ENCODE data around the gene MTG1. TPM values are rescaled to one million over a fixed set of nuclear protein-coding genes. Genes with fewer than 3 reads are reported as not detected.

Gene MTG1
- polyA plus RNA-seq, 3 donors, result 13.0 to 45.8 (median 17.1) TPM

DNA sequence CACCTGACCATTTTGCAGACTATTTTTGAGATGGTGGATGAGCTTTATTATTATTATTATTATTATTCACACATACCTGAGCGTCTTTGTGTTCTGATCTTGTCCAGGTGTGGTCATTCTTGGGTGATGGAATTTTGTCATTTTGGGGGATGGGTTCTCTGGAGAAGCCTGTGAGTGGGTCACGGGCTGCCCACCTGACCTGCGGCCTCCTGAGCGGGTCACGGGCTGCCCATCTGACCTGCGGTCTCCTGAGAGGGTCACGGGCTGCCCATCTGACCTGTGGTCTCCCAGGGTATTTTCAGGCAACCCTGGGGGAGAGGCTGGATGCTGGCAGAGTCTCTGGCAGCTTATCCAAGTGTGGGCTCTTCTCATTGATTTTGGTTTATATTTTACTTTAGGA lies 67.1 kb downstream of the MTG1 start:
- 97% methylated on average over 5 of the region's 7 CpGs for WGBS (ENCODE audit: insufficient coverage)
- Histone ChIP-seq H3K27me3 (ENCODE audit: control insufficient read depth in 2 of 2, insufficient read depth in 2 of 2, low read length in 2 of 2) (peaks cover 0 to 2% of the 10 kb centered on the region in 2 donors), H2AFZ (ENCODE audit: insufficient read depth, low read depth, low read length, poor library complexity, severe bottlenecking) (no peak overlapping the region), H3K4me1 (ENCODE audit: control insufficient read depth in 1 of 2, insufficient read depth in 2 of 2, low read length in 2 of 2) (no peaks in the 10 kb centered on the region), H3K9ac (ENCODE audit: insufficient read depth, low read length, poor library complexity, severe bottlenecking) (no peak overlapping the region), H3K27ac (ENCODE audit: low read depth in 1 of 2, low read length in 2 of 2) (no peak overlapping the region), H3K4me3 (replicated peaks in 1 of 3; ENCODE audit: low read depth in 2 of 3, low read length in 3 of 3) (no peak overlapping the region), H4K20me1 (ENCODE audit: insufficient read depth, low read length) (no peaks in the 10 kb centered on the region), H3K79me2 (ENCODE audit: insufficient read depth, low read length) (no peaks in the 10 kb centered on the region), H3K9me3 (replicated peaks in 1 of 2; ENCODE audit: control insufficient read depth in 1 of 2, insufficient read depth in 1 of 2, low read length in 2 of 2) (peaks cover 0 to 3% of the 10 kb centered on the region in 2 donors), H3K4me2 (replicated peaks; ENCODE audit: extremely low read depth, low read length, poor library complexity, severe bottlenecking) (no peak overlapping the region), H3K36me3 (replicated peaks in 1 of 2; ENCODE audit: control insufficient read depth in 1 of 2, insufficient read depth in 2 of 2, low read length in 2 of 2) (no peaks in the 10 kb centered on the region)
- H3K27me3 Mint-ChIP-seq (ENCODE audit: low read depth in 3 of 3), result peaks cover 1 to 11% (median 7%) of the 10 kb centered on the region in 3 donors
- TF ChIP-seq, protein P1, sequence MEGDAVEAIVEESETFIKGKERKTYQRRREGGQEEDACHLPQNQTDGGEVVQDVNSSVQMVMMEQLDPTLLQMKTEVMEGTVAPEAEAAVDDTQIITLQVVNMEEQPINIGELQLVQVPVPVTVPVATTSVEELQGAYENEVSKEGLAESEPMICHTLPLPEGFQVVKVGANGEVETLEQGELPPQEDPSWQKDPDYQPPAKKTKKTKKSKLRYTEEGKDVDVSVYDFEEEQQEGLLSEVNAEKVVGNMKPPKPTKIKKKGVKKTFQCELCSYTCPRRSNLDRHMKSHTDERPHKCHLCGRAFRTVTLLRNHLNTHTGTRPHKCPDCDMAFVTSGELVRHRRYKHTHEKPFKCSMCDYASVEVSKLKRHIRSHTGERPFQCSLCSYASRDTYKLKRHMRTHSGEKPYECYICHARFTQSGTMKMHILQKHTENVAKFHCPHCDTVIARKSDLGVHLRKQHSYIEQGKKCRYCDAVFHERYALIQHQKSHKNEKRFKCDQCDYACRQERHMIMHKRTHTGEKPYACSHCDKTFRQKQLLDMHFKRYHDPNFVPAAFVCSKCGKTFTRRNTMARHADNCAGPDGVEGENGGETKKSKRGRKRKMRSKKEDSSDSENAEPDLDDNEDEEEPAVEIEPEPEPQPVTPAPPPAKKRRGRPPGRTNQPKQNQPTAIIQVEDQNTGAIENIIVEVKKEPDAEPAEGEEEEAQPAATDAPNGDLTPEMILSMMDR (IDR thresholded peaks at IDR 0.05), result no peak
- H3K36me3 Mint-ChIP-seq, result no peaks in the 10 kb centered on the region
- H3K4me1 Mint-ChIP-seq, result no peaks in the 10 kb centered on the region
- no peak overlapping the region for H3K27ac Mint-ChIP-seq
- intact Hi-C loops (cut with micrococcal nuclease), result no loop called here
- no peak overlapping the region for H3K4me3 Mint-ChIP-seq
- peaks cover 2 to 10% (median 5%) of the 10 kb centered on the region in 7 donors for H3K9me3 Mint-ChIP-seq
- no peak for DNase-seq

DNA sequence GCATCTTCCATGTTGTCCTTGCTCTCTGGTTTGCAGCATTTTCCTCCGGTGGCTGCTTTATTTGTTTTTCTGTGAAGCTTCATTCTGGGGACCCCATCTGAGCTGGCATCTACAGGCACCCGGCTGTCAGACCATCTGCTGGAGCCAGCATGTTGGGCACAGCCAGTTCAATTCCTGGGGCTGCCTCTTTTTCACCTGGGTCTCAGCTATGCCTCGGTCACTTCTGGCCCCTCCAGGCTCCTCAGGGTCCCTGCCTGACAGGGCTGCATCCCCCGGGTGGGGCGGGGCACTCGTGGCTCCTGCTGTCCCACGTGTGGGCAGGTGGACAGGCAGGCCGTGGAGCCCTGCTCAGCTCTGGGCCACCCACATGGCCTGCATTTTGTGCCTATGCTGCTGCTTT lies 67.9 kb downstream of the MTG1 start:
- no peaks in the 10 kb centered on the region for H3K36me3 Mint-ChIP-seq
- H3K4me1 Mint-ChIP-seq, result no peaks in the 10 kb centered on the region
- Histone ChIP-seq H3K4me2 (replicated peaks; ENCODE audit: extremely low read depth, low read length, poor library complexity, severe bottlenecking) (no peak overlapping the region), H3K4me3 (replicated peaks in 1 of 3; ENCODE audit: low read depth in 2 of 3, low read length in 3 of 3) (no peak overlapping the region), H3K36me3 (replicated peaks in 1 of 2; ENCODE audit: control insufficient read depth in 1 of 2, insufficient read depth in 2 of 2, low read length in 2 of 2) (no peaks in the 10 kb centered on the region), H3K4me1 (ENCODE audit: control insufficient read depth in 1 of 2, insufficient read depth in 2 of 2, low read length in 2 of 2) (no peaks in the 10 kb centered on the region), H3K9me3 (replicated peaks in 1 of 2; ENCODE audit: control insufficient read depth in 1 of 2, insufficient read depth in 1 of 2, low read length in 2 of 2) (peaks cover 0 to 3% of the 10 kb centered on the region in 2 donors), H2AFZ (ENCODE audit: insufficient read depth, low read depth, low read length, poor library complexity, severe bottlenecking) (no peak overlapping the region), H3K27ac (ENCODE audit: low read depth in 1 of 2, low read length in 2 of 2) (no peak overlapping the region), H3K9ac (ENCODE audit: insufficient read depth, low read length, poor library complexity, severe bottlenecking) (no peak overlapping the region), H3K27me3 (ENCODE audit: control insufficient read depth in 2 of 2, insufficient read depth in 2 of 2, low read length in 2 of 2) (peaks cover 0 to 2% of the 10 kb centered on the region in 2 donors), H4K20me1 (ENCODE audit: insufficient read depth, low read length) (no peaks in the 10 kb centered on the region), H3K79me2 (ENCODE audit: insufficient read depth, low read length) (no peaks in the 10 kb centered on the region)
- H3K4me3 Mint-ChIP-seq, result no peak overlapping the region
- DNase-seq, result no peak
- intact Hi-C loops (cut with micrococcal nuclease), result no loop called here
- peaks cover 4 to 12% (median 7%) of the 10 kb centered on the region in 3 donors for H3K27me3 Mint-ChIP-seq (ENCODE audit: low read depth in 3 of 3)
- WGBS (ENCODE audit: insufficient coverage), result 79% methylated on average over 8 of the region's 8 CpGs
- H3K9me3 Mint-ChIP-seq, result peaks cover 2 to 12% (median 6%) of the 10 kb centered on the region in 7 donors
- TF ChIP-seq, protein P1 (IDR thresholded peaks at IDR 0.05), result no peak
- H3K27ac Mint-ChIP-seq, result no peak overlapping the region

Data from CD14-positive monocyte (primary cell).